ENCODE data around the gene FNDC4.

- TF ChIP-seq CTCF (IDR thresholded peaks at IDR 0.05; ENCODE audit: insufficient read depth, low read depth, low read length) (no peak), EZH2 (IDR thresholded peaks at IDR 0.05; ENCODE audit: insufficient read depth, low read length) (no peak)
These were observed 42.3 kb upstream of the FNDC4 start for GRCh38 chr2:27537287-27537686.

Measured in astrocyte (in vitro differentiated cells and primary cell).